Body of pancreas (tissue), 4 donors: ENCODE measurements around the gene PDS5A.

ENCODE experiments used
- CTCF ChIP-seq, 7 experiments: fragments of 450-650 bp in 4 of 7; fragments of 200-600 bp in 3 of 7; sonication (generic) in 3 of 7; IDR thresholded peaks; one replicate each; pipeline ENCODE4 v1.5.1; 2016 to 2019; ENCODE audit warnings: antibody characterized with exemption in 7 of 7
- POLR2A ChIP-seq, 3 donors: fragments of 450-650 bp; IDR thresholded peaks; one replicate each; pipeline ENCODE4 v1.6.1; 2016; ENCODE audit warnings: antibody characterized with exemption in 3 of 3, mild to moderate bottlenecking in 2 of 3

- no peak for TF ChIP-seq POLR2A (IDR thresholded peaks at IDR 0.05)
- TF ChIP-seq CTCF (IDR thresholded peaks at IDR 0.05) = no peak
Observed at GRCh38 chr4:39825741-39826231, 151.9 kb downstream of the PDS5A start.
